ENCODE data around the gene ADGRF1.
"Not testable (repeated sequence)": the region's sequence is repeated elsewhere in the genome, so short reads cannot be mapped to it uniquely, and the experiment has no call there.

Gene ADGRF1

GRCh38 chr6:47022191-47022590, 19.9 kb downstream of the ADGRF1 start:
- DNase-seq (ENCODE audit: low spot score) = no peak

GRCh38 chr6:47019941-47020340, 22.2 kb downstream of the ADGRF1 start:
- no peak for DNase-seq (ENCODE audit: low spot score)

GRCh38 chr6:47016909-47017308, 25.2 kb downstream of the ADGRF1 start:
- no peak for DNase-seq (ENCODE audit: low spot score)

DNA sequence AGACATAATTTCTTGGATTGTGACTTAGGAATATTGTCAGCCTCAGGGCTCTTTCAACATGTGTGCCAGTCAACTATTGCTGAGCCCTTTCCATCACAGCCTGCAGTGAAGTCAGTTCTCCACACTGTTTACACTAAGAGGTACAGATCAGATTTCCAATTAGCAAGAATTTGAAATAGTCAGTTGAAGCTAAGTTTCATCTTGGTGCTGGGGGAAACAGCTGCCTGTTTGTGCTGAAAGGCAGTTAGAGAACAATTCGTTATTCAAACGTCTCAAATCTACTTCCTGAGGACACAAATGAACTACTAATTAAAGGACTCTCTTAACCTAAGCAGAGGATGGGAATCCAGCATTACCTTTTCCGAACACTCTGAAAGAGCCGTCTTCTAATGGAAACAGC, 25.9 kb downstream of the ADGRF1 start:
- DNase-seq (ENCODE audit: low spot score) = no peak

GRCh38 chr6:47014401-47014800, 27.7 kb downstream of the ADGRF1 start:
- no peak for DNase-seq (ENCODE audit: low spot score)

DNA sequence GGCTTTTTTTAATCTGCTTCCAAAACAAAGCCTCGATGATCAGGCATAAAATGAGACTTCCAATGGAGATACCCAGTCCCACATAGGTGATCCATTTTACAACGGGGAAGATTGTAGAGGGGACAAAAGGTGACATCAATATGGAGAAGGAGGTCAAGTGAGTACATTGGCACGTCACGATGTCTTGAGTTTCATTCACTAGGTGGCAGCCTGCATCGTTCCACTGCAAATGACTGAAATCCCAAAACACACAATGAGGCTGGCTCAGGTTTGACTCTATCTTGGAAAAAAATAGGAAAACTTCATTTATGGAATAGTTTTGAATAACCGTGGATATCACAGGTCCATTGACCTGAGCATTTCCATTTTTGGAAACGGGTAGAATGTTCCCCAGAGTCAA, 32.5 kb downstream of the ADGRF1 start:
- no peak for DNase-seq (ENCODE audit: low spot score)

DNA sequence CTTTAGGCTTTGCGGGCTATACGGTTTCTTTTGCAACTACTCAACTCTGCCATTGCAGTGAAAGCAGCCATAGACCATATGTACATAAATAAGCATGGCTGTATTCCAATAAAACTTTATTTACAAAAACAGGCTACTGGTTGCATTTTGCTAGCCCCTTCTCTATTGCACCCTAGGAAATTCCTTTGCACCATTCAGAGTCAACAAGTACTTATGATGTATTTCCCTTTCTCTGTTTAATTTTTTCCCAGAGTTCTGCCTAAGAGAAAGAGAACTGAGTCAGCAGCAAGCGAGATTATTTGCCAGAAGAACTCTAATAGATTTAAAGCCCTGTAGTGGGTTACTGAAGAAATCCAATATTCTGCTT, 33.8 kb downstream of the ADGRF1 start:
- no peak for DNase-seq (ENCODE audit: low spot score)

- DNase-seq (ENCODE audit: low spot score) = no peak
These were observed 34.3 kb downstream of the ADGRF1 start for GRCh38 chr6:47007657-47008396.

- no peak for DNase-seq (ENCODE audit: low spot score)
These were observed 36.6 kb downstream of the ADGRF1 start for GRCh38 chr6:47005486-47005885.

- no peak for DNase-seq (ENCODE audit: low spot score)
These were observed 37.7 kb downstream of the ADGRF1 start for GRCh38 chr6:47004463-47004862.

- DNase-seq (ENCODE audit: low spot score) = no peak
These were observed 41.3 kb downstream of the ADGRF1 start for GRCh38 chr6:47000842-47001241.

DNA sequence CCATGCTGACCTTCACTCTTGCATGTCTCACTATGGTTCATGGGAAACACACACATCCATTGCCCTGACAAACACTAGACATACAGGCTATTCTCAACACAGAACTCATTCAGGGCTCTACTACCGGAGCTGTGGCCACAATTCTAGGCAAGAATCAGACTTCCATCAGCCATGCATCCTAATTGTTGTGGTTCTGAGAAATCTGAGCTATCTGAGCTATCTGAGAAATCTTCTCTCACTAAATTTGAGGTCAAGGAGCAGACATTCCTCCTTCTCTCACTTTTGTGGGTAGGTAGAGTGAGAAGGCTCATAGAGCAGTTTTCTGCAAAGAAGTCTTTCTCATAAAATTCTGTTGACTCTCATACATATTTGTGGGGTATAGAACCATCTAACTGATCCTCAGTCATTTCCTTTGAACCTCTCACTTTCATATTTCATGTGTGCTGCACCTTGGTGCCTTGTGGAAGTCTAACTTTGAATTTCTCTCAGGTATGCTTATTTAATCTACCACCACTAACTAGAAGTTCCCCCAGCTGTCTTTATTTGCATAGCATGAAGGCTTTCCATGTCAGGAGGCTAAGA, 43.6 kb downstream of the ADGRF1 start:
- DNase-seq (ENCODE audit: low spot score) = no peak

- no peak for DNase-seq (ENCODE audit: low spot score)
These were observed 44.5 kb downstream of the ADGRF1 start for GRCh38 chr6:46997646-46998045.

GRCh38 chr6:46996860-46997641, 45.1 kb downstream of the ADGRF1 start:
- DNase-seq (ENCODE audit: low spot score) = no peak

GRCh38 chr6:46994933-46995332, 47.2 kb downstream of the ADGRF1 start:
- no peak for DNase-seq (ENCODE audit: low spot score)

DNA sequence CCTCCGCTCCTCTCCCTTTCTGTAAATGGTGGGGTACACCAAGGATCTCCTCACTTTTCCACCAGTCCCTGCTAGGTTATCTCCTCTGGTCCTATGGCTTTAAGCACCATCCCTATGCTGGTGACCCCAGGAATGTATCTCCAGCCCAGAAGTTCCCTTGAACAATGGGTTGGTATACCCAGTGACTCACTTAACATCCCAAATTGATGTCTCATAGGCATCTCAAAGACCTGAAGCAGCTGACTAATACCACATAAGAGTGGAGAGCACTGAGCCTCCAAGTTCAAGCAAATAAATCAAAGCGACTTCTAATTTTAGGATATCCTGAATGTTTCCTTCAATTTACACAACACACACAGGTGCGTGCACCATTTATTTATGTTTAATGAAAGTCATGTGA, 48.3 kb downstream of the ADGRF1 start:
- no peak for DNase-seq (ENCODE audit: low spot score)

- DNase-seq (ENCODE audit: low spot score) = not testable (repeated sequence)
These were observed 49.7 kb downstream of the ADGRF1 start for GRCh38 chr6:46992391-46992790.

DNA sequence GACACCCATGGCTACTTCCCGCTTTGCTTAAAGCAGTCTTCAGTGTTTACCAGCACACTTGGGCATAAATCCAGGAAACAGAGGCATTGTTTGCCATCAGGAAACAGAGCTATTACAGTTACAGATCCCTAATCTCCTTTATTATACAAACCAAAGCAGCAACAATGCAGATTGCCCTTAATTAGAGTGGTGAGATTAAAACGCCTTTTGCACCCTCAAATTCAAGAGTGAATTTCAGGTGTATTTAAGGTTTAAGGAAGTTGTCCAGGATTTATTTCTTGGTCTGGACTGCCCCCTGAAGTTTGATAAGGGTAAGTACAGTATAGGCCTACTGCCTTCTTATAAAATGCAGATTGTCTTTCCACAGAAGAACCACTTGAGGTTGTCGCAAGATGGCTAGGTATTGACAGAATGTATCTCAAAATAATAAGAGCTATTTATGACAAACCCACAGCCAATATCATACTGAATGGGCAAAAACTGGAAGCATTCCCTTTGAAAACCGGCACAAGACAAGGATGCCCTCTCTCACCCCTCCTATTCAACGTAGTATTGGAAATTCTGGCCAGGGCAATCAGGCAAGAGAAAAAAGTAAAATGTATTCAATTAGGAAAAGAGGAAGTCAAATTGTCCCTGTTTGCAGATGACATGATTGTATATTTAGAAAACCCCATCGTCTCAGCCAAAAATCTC, 51.2 kb downstream of the ADGRF1 start:
- not testable (repeated sequence) for DNase-seq (ENCODE audit: low spot score)

DNA sequence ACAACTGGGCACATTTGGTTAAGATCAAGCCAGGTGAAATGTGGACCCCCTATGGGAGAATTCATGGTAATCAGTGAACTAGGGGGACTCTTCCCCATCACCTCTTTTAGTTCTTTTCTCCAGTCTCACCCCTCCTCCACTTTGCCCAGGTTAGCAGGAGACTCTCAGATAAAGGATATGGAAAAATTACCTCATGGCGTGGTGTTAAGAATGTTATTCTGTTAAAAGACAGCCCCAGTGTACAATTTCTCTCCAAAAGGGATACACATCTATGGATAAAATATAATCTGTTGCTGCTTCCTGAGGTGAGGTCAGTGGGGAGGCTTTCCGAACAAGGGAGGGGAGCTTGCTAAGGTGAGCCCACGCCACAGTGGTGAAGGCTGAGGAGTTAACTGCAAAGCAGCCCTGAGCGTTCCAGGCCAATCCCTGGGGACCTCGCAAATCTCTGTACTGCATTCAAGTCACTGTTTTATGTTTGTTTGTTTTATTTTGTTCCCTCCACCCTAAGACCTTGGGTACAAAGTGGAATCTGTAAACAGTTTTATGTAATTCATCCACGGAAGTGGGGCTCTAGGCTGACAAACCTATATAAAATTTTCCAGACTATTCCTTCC, 52.0 kb downstream of the ADGRF1 start:
- DNase-seq (ENCODE audit: low spot score) = no peak

GRCh38 chr6:46989398-46989797, 52.7 kb downstream of the ADGRF1 start:
- no peak for DNase-seq (ENCODE audit: low spot score)

DNA sequence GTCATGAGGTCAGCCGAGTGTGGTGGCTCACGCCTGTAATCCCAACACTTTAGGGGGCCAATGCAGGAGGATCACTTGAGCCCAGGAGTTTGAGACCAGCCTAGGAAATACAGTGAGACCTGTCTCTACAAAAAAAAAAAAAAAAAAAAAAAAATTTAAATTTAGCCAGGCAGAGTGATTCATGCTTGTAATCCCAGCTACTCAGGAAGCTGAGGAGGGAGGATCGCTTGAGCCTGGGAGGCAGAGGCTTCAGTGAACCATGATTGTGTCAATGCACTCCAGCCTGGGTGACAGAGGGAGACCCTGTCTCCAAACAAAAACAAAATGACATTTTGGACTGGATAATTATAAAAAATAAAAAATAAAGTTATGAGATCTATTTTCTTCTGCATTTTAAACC, 56.2 kb downstream of the ADGRF1 start:
- no peak for DNase-seq (ENCODE audit: low spot score)

DNA sequence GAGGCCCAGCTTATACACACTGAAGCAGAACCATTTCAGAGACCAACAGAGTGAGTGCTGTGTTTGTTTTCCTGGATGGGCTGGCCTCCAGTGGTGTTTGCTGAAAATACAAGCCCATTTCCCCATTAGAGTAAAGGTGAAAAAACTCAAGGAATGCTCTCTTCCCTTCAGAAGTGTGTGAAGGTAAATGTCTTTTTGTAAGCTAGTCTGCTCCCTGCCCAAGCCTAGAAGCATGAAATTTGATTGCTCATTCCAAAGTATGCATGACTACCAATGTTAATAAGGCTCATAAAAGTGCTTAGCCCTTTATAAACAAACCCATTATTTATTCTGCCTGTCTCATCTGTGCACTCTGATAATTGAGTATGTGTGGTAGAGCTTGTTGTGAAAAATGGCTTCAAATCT, 59.1 kb downstream of the ADGRF1 start:
- no peak for DNase-seq (ENCODE audit: low spot score)
